Lung (tissue), 12 donors: Measurements from ENCODE around the gene CDH4. TPM values are rescaled to one million over a fixed set of nuclear protein-coding genes. Genes with fewer than 3 reads are reported as not detected.

ENCODE experiments used
- ATAC-seq: fragments of 200-7000 bp; cut with Tn5 transposase; one replicate; pipeline ENCODE4 v1.9.1; 2020; ENCODE audit warnings: moderate number of reproducible peaks; ENCODE audit not compliant: insufficient read depth, low FRiP score
- DNase-seq, 3 donors: peaks; one replicate each; pipeline ENCODE4 v3.0.0-alpha.2; 2013 to 2017
- H3K27ac ChIP-seq, 2 donors: one replicate each; pipeline ENCODE4 v1.5.1; 2013; ENCODE audit warnings: mild to moderate bottlenecking in 2 of 2, moderate library complexity in 2 of 2, control low read depth in 1 of 2, inconsistent platforms in 1 of 2, low read depth in 1 of 2, low read length in 1 of 2
- H3K27me3 ChIP-seq, 3 donors: one replicate each; pipeline ENCODE4 v1.5.1; 2013; ENCODE audit warnings: low read length in 2 of 3; ENCODE audit not compliant: control insufficient read depth in 3 of 3, insufficient read depth in 3 of 3
- H3K36me3 ChIP-seq, 4 donors: one replicate each; pipeline ENCODE4 v1.5.1; 2013; ENCODE audit warnings: low read length in 4 of 4, mild to moderate bottlenecking in 1 of 4, moderate library complexity in 1 of 4; ENCODE audit not compliant: control insufficient read depth in 4 of 4, insufficient read depth in 4 of 4
- H3K4me1 ChIP-seq, 5 donors: one replicate each; pipeline ENCODE4 v1.5.1; 2013; ENCODE audit warnings: low read length in 5 of 5, mild to moderate bottlenecking in 2 of 5, moderate library complexity in 1 of 5; ENCODE audit not compliant: control insufficient read depth in 5 of 5, insufficient read depth in 5 of 5
- H3K4me3 ChIP-seq: one replicate; pipeline ENCODE4 v1.5.1; 2013; ENCODE audit warnings: mild to moderate bottlenecking, control low read depth, moderate library complexity
- H3K9ac ChIP-seq, 2 donors: one replicate each; pipeline ENCODE4 v1.5.1; 2013; ENCODE audit warnings: low read length in 2 of 2, control low read depth in 1 of 2; ENCODE audit not compliant: insufficient read depth in 1 of 2
- H3K9me3 ChIP-seq, 4 donors: one replicate each; pipeline ENCODE4 v1.5.1; 2013; ENCODE audit warnings: low read length in 3 of 4, mild to moderate bottlenecking in 1 of 4, moderate library complexity in 1 of 4; ENCODE audit not compliant: control insufficient read depth in 4 of 4, insufficient read depth in 3 of 4
- CTCF ChIP-seq: IDR thresholded peaks from 2 replicates; pipeline ENCODE4 v1.5.1; 2012; ENCODE audit warnings: mild to moderate bottlenecking; ENCODE audit errors: control extremely low read depth, extremely low read depth
- WGBS, 2 donors: extraction: QIAGEN DNeasy Blood & Tissue Kit; methylation state at CpG; one replicate each; pipeline ENCODE4 v1.1.7; 2013; 5-methylcytosine and 5-hydroxymethylcytosine counted together
- polyA plus RNA-seq, 2 donors: library from polyadenylated mRNA; stranded (reverse); fragments of 200-250 nt; gene quantifications; one replicate each; pipeline ENCODE4 v1.2.1, GENCODE V29; 2013
- total RNA-seq, 2 donors: library from RNA; depleted of rRNA in 1 of 2; stranded (reverse); fragments of >200 nt in 1 of 2; gene quantifications; one replicate each; pipeline ENCODE4 v1.2.1, GENCODE V29; 2014 to 2021
- donor health status: control.
- donor health status: control.
- donor health status: Bipolar disorder and iron deficiency.
- donor health status: healthy.
- donor health status: DM: yes; HTN: yes; CAD: no.

CDH4 gene
- total and polyA plus RNA-seq, 4 donors, result 0.10 to 2.1 (median 0.34) TPM

- Histone ChIP-seq H3K4me1 (no peaks in the 10 kb centered on the region), H3K9me3 (no peaks in the 10 kb centered on the region), H3K4me3 (no peak overlapping the region), H3K27me3 (no peaks in the 10 kb centered on the region), H3K27ac (no peak overlapping the region), H3K36me3 (no peaks in the 10 kb centered on the region), H3K9ac (no peak overlapping the region)
- WGBS, 2 donors, result 83 to 91% methylated on average over 31 of the region's 31 CpGs
- DNase-seq, result no peak
- TF ChIP-seq CTCF, result no peak
- ATAC-seq, result no peak
These were observed 626.6 kb downstream of the CDH4 start for GRCh38 chr20:61878478-61879302.

GRCh38 chr20:61879303-61879620 lies 627.2 kb downstream of the CDH4 start:
- no peaks in the 10 kb centered on the region for H3K36me3 ChIP-seq
- H3K9me3 ChIP-seq, result no peaks in the 10 kb centered on the region
- TF ChIP-seq CTCF, result no peak
- WGBS, 2 donors, result 82 to 86% methylated on average over 10 of the region's 10 CpGs
- H3K9ac ChIP-seq, result no peak overlapping the region
- H3K27me3 ChIP-seq, result no peaks in the 10 kb centered on the region
- H3K4me3 ChIP-seq, result no peak overlapping the region
- ATAC-seq (no peak), DNase-seq (no peak)
- no peak overlapping the region for H3K27ac ChIP-seq
- no peaks in the 10 kb centered on the region for H3K4me1 ChIP-seq

GRCh38 chr20:61879694-61880093 lies 627.6 kb downstream of the CDH4 start:
- no peak overlapping the region for H3K27ac ChIP-seq
- no peak overlapping the region for H3K9ac ChIP-seq
- DNase-seq (no peak), ATAC-seq (no peak)
- H3K36me3 ChIP-seq, result no peaks in the 10 kb centered on the region
- WGBS, 2 donors, result 90 to 92% methylated on average over 19 of the region's 19 CpGs
- H3K4me3 ChIP-seq, result no peak overlapping the region
- TF ChIP-seq CTCF, result no peak
- H3K9me3 ChIP-seq, result no peaks in the 10 kb centered on the region
- no peaks in the 10 kb centered on the region for H3K4me1 ChIP-seq
- no peaks in the 10 kb centered on the region for H3K27me3 ChIP-seq

GRCh38 chr20:61880706-61881105 lies 628.6 kb downstream of the CDH4 start:
- Histone ChIP-seq H3K9ac (no peak overlapping the region), H3K4me3 (no peak overlapping the region), H3K36me3 (no peaks in the 10 kb centered on the region), H3K4me1 (no peaks in the 10 kb centered on the region), H3K9me3 (no peaks in the 10 kb centered on the region), H3K27me3 (peaks cover 0 to 1% (median 0%) of the 10 kb centered on the region in 3 donors), H3K27ac (no peak overlapping the region)
- TF ChIP-seq CTCF, result no peak
- DNase-seq, result no peak
- 90 to 98% methylated on average over 7 to 8 of the region's 8 CpGs for WGBS, 2 donors
- no peak for ATAC-seq
